ENCODE measurements around the gene RAB36.

Gene RAB36

GRCh38 chr22:23150762-23151161 lies 5.5 kb downstream of the RAB36 start:
- no peak overlapping the region for H3K9ac ChIP-seq (ENCODE audit: low read depth in 1 of 2, low read length in 2 of 2)
- H3K27me3 ChIP-seq (ENCODE audit: control insufficient read depth in 2 of 2, insufficient read depth in 2 of 2, low read length in 2 of 2): no peaks in the 10 kb centered on the region
- peaks cover 0 to 4% of the 10 kb centered on the region in 2 donors for H3K4me1 ChIP-seq (ENCODE audit: control insufficient read depth in 2 of 2, insufficient read depth in 2 of 2, low read length in 2 of 2)
- H3K27ac ChIP-seq (ENCODE audit: low read depth in 2 of 2, low read length in 2 of 2): no peak overlapping the region
- H3K4me3 ChIP-seq (ENCODE audit: low read length in 2 of 2): no peak overlapping the region
- no peaks in the 10 kb centered on the region for H3K36me3 ChIP-seq (ENCODE audit: control insufficient read depth in 2 of 2, insufficient read depth in 2 of 2, low read length in 2 of 2)
- H3K9me3 ChIP-seq (ENCODE audit: control insufficient read depth in 2 of 2, low read length in 2 of 2): no peaks in the 10 kb centered on the region

GRCh38 chr22:23151827-23152226 lies 6.5 kb downstream of the RAB36 start:
- Histone ChIP-seq H3K4me3 (ENCODE audit: low read length in 2 of 2) (no peak overlapping the region), H3K36me3 (ENCODE audit: control insufficient read depth in 2 of 2, insufficient read depth in 2 of 2, low read length in 2 of 2) (no peaks in the 10 kb centered on the region), H3K27me3 (ENCODE audit: control insufficient read depth in 2 of 2, insufficient read depth in 2 of 2, low read length in 2 of 2) (no peaks in the 10 kb centered on the region), H3K4me1 (ENCODE audit: control insufficient read depth in 2 of 2, insufficient read depth in 2 of 2, low read length in 2 of 2) (peaks cover 2% of the 10 kb centered on the region in 2 donors), H3K9me3 (ENCODE audit: control insufficient read depth in 2 of 2, low read length in 2 of 2) (no peaks in the 10 kb centered on the region), H3K27ac (ENCODE audit: low read depth in 2 of 2, low read length in 2 of 2) (no peak overlapping the region), H3K9ac (ENCODE audit: low read depth in 1 of 2, low read length in 2 of 2) (no peak overlapping the region)

- peaks cover 2 to 3% of the 10 kb centered on the region in 2 donors for H3K4me1 ChIP-seq (ENCODE audit: control insufficient read depth in 2 of 2, insufficient read depth in 2 of 2, low read length in 2 of 2)
- H3K27ac ChIP-seq (ENCODE audit: low read depth in 2 of 2, low read length in 2 of 2): no peak overlapping the region
- H3K36me3 ChIP-seq (ENCODE audit: control insufficient read depth in 2 of 2, insufficient read depth in 2 of 2, low read length in 2 of 2): no peaks in the 10 kb centered on the region
- no peaks in the 10 kb centered on the region for H3K9me3 ChIP-seq (ENCODE audit: control insufficient read depth in 2 of 2, low read length in 2 of 2)
- no peak overlapping the region for H3K9ac ChIP-seq (ENCODE audit: low read depth in 1 of 2, low read length in 2 of 2)
- H3K27me3 ChIP-seq (ENCODE audit: control insufficient read depth in 2 of 2, insufficient read depth in 2 of 2, low read length in 2 of 2): no peaks in the 10 kb centered on the region
- H3K4me3 ChIP-seq (ENCODE audit: low read length in 2 of 2): no peak overlapping the region
Measured at GRCh38 chr22:23152238-23153114, 7.2 kb downstream of the RAB36 start.

GRCh38 chr22:23153994-23154393 lies 8.7 kb downstream of the RAB36 start:
- no peak overlapping the region for H3K4me3 ChIP-seq (ENCODE audit: low read length in 2 of 2)
- no peaks in the 10 kb centered on the region for H3K36me3 ChIP-seq (ENCODE audit: control insufficient read depth in 2 of 2, insufficient read depth in 2 of 2, low read length in 2 of 2)
- no peaks in the 10 kb centered on the region for H3K9me3 ChIP-seq (ENCODE audit: control insufficient read depth in 2 of 2, low read length in 2 of 2)
- peaks cover 2 to 3% of the 10 kb centered on the region in 2 donors for H3K4me1 ChIP-seq (ENCODE audit: control insufficient read depth in 2 of 2, insufficient read depth in 2 of 2, low read length in 2 of 2)
- H3K27ac ChIP-seq (ENCODE audit: low read depth in 2 of 2, low read length in 2 of 2): no peak overlapping the region
- H3K9ac ChIP-seq (ENCODE audit: low read depth in 1 of 2, low read length in 2 of 2): no peak overlapping the region
- no peaks in the 10 kb centered on the region for H3K27me3 ChIP-seq (ENCODE audit: control insufficient read depth in 2 of 2, insufficient read depth in 2 of 2, low read length in 2 of 2)

- no peak overlapping the region for H3K27ac ChIP-seq (ENCODE audit: low read depth in 2 of 2, low read length in 2 of 2)
- no peak overlapping the region for H3K9ac ChIP-seq (ENCODE audit: low read depth in 1 of 2, low read length in 2 of 2)
- H3K4me3 ChIP-seq (ENCODE audit: low read length in 2 of 2): no peak overlapping the region
- no peaks in the 10 kb centered on the region for H3K9me3 ChIP-seq (ENCODE audit: control insufficient read depth in 2 of 2, low read length in 2 of 2)
- H3K36me3 ChIP-seq (ENCODE audit: control insufficient read depth in 2 of 2, insufficient read depth in 2 of 2, low read length in 2 of 2): no peaks in the 10 kb centered on the region
- H3K4me1 ChIP-seq (ENCODE audit: control insufficient read depth in 2 of 2, insufficient read depth in 2 of 2, low read length in 2 of 2): peaks cover 2 to 3% of the 10 kb centered on the region in 2 donors
- no peaks in the 10 kb centered on the region for H3K27me3 ChIP-seq (ENCODE audit: control insufficient read depth in 2 of 2, insufficient read depth in 2 of 2, low read length in 2 of 2)
Measured at GRCh38 chr22:23154461-23154860, 9.2 kb downstream of the RAB36 start.

GRCh38 chr22:23155143-23155542 lies 9.9 kb downstream of the RAB36 start:
- Histone ChIP-seq H3K9me3 (ENCODE audit: control insufficient read depth in 2 of 2, low read length in 2 of 2) (no peaks in the 10 kb centered on the region), H3K27ac (ENCODE audit: low read depth in 2 of 2, low read length in 2 of 2) (no peak overlapping the region), H3K4me1 (ENCODE audit: control insufficient read depth in 2 of 2, insufficient read depth in 2 of 2, low read length in 2 of 2) (peaks cover 2 to 3% of the 10 kb centered on the region in 2 donors), H3K36me3 (ENCODE audit: control insufficient read depth in 2 of 2, insufficient read depth in 2 of 2, low read length in 2 of 2) (no peaks in the 10 kb centered on the region), H3K9ac (ENCODE audit: low read depth in 1 of 2, low read length in 2 of 2) (no peak overlapping the region), H3K27me3 (ENCODE audit: control insufficient read depth in 2 of 2, insufficient read depth in 2 of 2, low read length in 2 of 2) (no peaks in the 10 kb centered on the region), H3K4me3 (ENCODE audit: low read length in 2 of 2) (no peak overlapping the region)

GRCh38 chr22:23155831-23156230 lies 10.6 kb downstream of the RAB36 start:
- H3K27ac ChIP-seq (ENCODE audit: low read depth in 2 of 2, low read length in 2 of 2): no peak overlapping the region
- H3K4me1 ChIP-seq (ENCODE audit: control insufficient read depth in 2 of 2, insufficient read depth in 2 of 2, low read length in 2 of 2): peaks cover 2 to 3% of the 10 kb centered on the region in 2 donors
- H3K27me3 ChIP-seq (ENCODE audit: control insufficient read depth in 2 of 2, insufficient read depth in 2 of 2, low read length in 2 of 2): no peaks in the 10 kb centered on the region
- no peak overlapping the region for H3K4me3 ChIP-seq (ENCODE audit: low read length in 2 of 2)
- no peak overlapping the region for H3K9ac ChIP-seq (ENCODE audit: low read depth in 1 of 2, low read length in 2 of 2)
- H3K9me3 ChIP-seq (ENCODE audit: control insufficient read depth in 2 of 2, low read length in 2 of 2): no peaks in the 10 kb centered on the region
- H3K36me3 ChIP-seq (ENCODE audit: control insufficient read depth in 2 of 2, insufficient read depth in 2 of 2, low read length in 2 of 2): no peaks in the 10 kb centered on the region

GRCh38 chr22:23156286-23156685 lies 11.0 kb downstream of the RAB36 start:
- Histone ChIP-seq H3K27ac (ENCODE audit: low read depth in 2 of 2, low read length in 2 of 2) (no peak overlapping the region), H3K27me3 (ENCODE audit: control insufficient read depth in 2 of 2, insufficient read depth in 2 of 2, low read length in 2 of 2) (no peaks in the 10 kb centered on the region), H3K9ac (ENCODE audit: low read depth in 1 of 2, low read length in 2 of 2) (no peak overlapping the region), H3K4me1 (ENCODE audit: control insufficient read depth in 2 of 2, insufficient read depth in 2 of 2, low read length in 2 of 2) (peaks cover 2 to 3% of the 10 kb centered on the region in 2 donors), H3K9me3 (ENCODE audit: control insufficient read depth in 2 of 2, low read length in 2 of 2) (no peaks in the 10 kb centered on the region), H3K4me3 (ENCODE audit: low read length in 2 of 2) (no peak overlapping the region), H3K36me3 (ENCODE audit: control insufficient read depth in 2 of 2, insufficient read depth in 2 of 2, low read length in 2 of 2) (no peaks in the 10 kb centered on the region)

- Histone ChIP-seq H3K9ac (ENCODE audit: low read depth in 1 of 2, low read length in 2 of 2) (no peak overlapping the region), H3K27ac (ENCODE audit: low read depth in 2 of 2, low read length in 2 of 2) (no peak overlapping the region), H3K36me3 (ENCODE audit: control insufficient read depth in 2 of 2, insufficient read depth in 2 of 2, low read length in 2 of 2) (no peaks in the 10 kb centered on the region)
Measured at GRCh38 chr22:23157560-23158515, 12.6 kb downstream of the RAB36 start.

More at GRCh38 chr22:23157560-23158515, 12.6 kb downstream of the RAB36 start:
- Histone ChIP-seq H3K27me3 (ENCODE audit: control insufficient read depth in 2 of 2, insufficient read depth in 2 of 2, low read length in 2 of 2) (no peaks in the 10 kb centered on the region), H3K4me3 (ENCODE audit: low read length in 2 of 2) (no peak overlapping the region), H3K4me1 (ENCODE audit: control insufficient read depth in 2 of 2, insufficient read depth in 2 of 2, low read length in 2 of 2) (peaks cover 2 to 3% of the 10 kb centered on the region in 2 donors), H3K9me3 (ENCODE audit: control insufficient read depth in 2 of 2, low read length in 2 of 2) (no peaks in the 10 kb centered on the region)
